ENCODE results near the gene LYRM4. TPM values are rescaled to one million over a fixed set of nuclear protein-coding genes. Genes with fewer than 3 reads are reported as not detected.
A peak's percentile ranks its signal among the peaks of the same experiment; 100 is the strongest.

The LYRM4 gene
- 26.7 TPM for polyA plus RNA-seq
- long read RNA-seq, donor 1, full-length matches to known transcripts: 18 of 18 reads
- long read RNA-seq, donor 1, partial matches to known transcripts: 0 of 18 reads
- long read RNA-seq, donor 1, other reads (novel, unspliced or antisense): 0 of 18 reads
- long read RNA-seq, donor 2, full-length matches to known transcripts: 53 of 53 reads
- long read RNA-seq, donor 2, partial matches to known transcripts: 0 of 53 reads
- long read RNA-seq, donor 2, other reads (novel, unspliced or antisense): 0 of 53 reads
- long read RNA-seq, donor 3, full-length matches to known transcripts: 42 of 42 reads
- long read RNA-seq, donor 3, partial matches to known transcripts: 0 of 42 reads
- long read RNA-seq, donor 3, other reads (novel, unspliced or antisense): 0 of 42 reads
- long read RNA-seq, donor 4, full-length matches to known transcripts: 3 of 3 reads
- long read RNA-seq, donor 4, partial matches to known transcripts: 0 of 3 reads
- long read RNA-seq, donor 4, other reads (novel, unspliced or antisense): 0 of 3 reads
- long read RNA-seq, donor 5, full-length matches to known transcripts: 19 of 19 reads
- long read RNA-seq, donor 5, partial matches to known transcripts: 0 of 19 reads
- long read RNA-seq, donor 5, other reads (novel, unspliced or antisense): 0 of 19 reads
- long read RNA-seq, donor 6, full-length matches to known transcripts: 40 of 40 reads
- long read RNA-seq, donor 6, partial matches to known transcripts: 0 of 40 reads
- long read RNA-seq, donor 6, other reads (novel, unspliced or antisense): 0 of 40 reads
- long read RNA-seq, donor 7, full-length matches to known transcripts: 27 of 27 reads
- long read RNA-seq, donor 7, partial matches to known transcripts: 0 of 27 reads
- long read RNA-seq, donor 7, other reads (novel, unspliced or antisense): 0 of 27 reads
- long read RNA-seq, donor 8, full-length matches to known transcripts: 51 of 51 reads
- long read RNA-seq, donor 8, partial matches to known transcripts: 0 of 51 reads
- long read RNA-seq, donor 8, other reads (novel, unspliced or antisense): 0 of 51 reads
- long read RNA-seq, donor 9, full-length matches to known transcripts: 29 of 29 reads
- long read RNA-seq, donor 9, partial matches to known transcripts: 0 of 29 reads
- long read RNA-seq, donor 9, other reads (novel, unspliced or antisense): 0 of 29 reads
- long read RNA-seq, donor 10, full-length matches to known transcripts: 40 of 40 reads
- long read RNA-seq, donor 10, partial matches to known transcripts: 0 of 40 reads
- long read RNA-seq, donor 10, other reads (novel, unspliced or antisense): 0 of 40 reads
- long read RNA-seq, donor 11, full-length matches to known transcripts: 27 of 33 reads
- long read RNA-seq, donor 11, partial matches to known transcripts: 6 of 33 reads
- long read RNA-seq, donor 11, other reads (novel, unspliced or antisense): 0 of 33 reads

- no peaks in the 10 kb centered on the region for H3K36me3 ChIP-seq (ENCODE audit: control insufficient read depth, insufficient read depth, low read length)
- WGBS (ENCODE audit: insufficient coverage, low lambda C conversion rate): no CpG with 5 or more reads among the region's 85 CpGs
- peak within 1 kb of the TSS; percentile 98 for H3K27ac ChIP-seq (ENCODE audit: low read length)
- H3K9me3 ChIP-seq (ENCODE audit: control insufficient read depth, low read depth, low read length): no peaks in the 10 kb centered on the region
- peak within 1 kb of the TSS; percentile 79 for H3K4me3 ChIP-seq (ENCODE audit: low read length)
- H3K4me1 ChIP-seq (ENCODE audit: control insufficient read depth, insufficient read depth, low read length): peaks cover 4% of the 10 kb centered on the region
- no peaks in the 10 kb centered on the region for H3K27me3 ChIP-seq (ENCODE audit: control insufficient read depth, insufficient read depth, low read length)
- peak; percentile 83 to 97 for DNase-seq
These were observed at the start of gene LYRM4, which contains the start of gene FARS2 for GRCh38 chr6:5260661-5261544. Gene LYRM4 (minus strand): TSS chr6:5260950. CDS start chr6:5260733, 217 bp downstream. Gene FARS2 (plus strand): TSS chr6:5261513.

GRCh38 chr6:5308066-5308465 lies 47.3 kb upstream of the LYRM4 start:
- no peak for DNase-seq
- WGBS (ENCODE audit: insufficient coverage, low lambda C conversion rate): no CpG with 5 or more reads among the region's 4 CpGs
- peaks cover 12% of the 10 kb centered on the region for H3K4me1 ChIP-seq (ENCODE audit: control insufficient read depth, insufficient read depth, low read length)
- H3K27ac ChIP-seq (ENCODE audit: low read length): no peak overlapping the region
- H3K9me3 ChIP-seq (ENCODE audit: control insufficient read depth, low read depth, low read length): no peaks in the 10 kb centered on the region
- H3K27me3 ChIP-seq (ENCODE audit: control insufficient read depth, insufficient read depth, low read length): no peaks in the 10 kb centered on the region
- H3K4me3 ChIP-seq (ENCODE audit: low read length): no peak overlapping the region
- no peaks in the 10 kb centered on the region for H3K36me3 ChIP-seq (ENCODE audit: control insufficient read depth, insufficient read depth, low read length)

- no peak overlapping the region for H3K4me3 ChIP-seq (ENCODE audit: low read length)
- peaks cover 12% of the 10 kb centered on the region for H3K4me1 ChIP-seq (ENCODE audit: control insufficient read depth, insufficient read depth, low read length)
- H3K27ac ChIP-seq (ENCODE audit: low read length): peak overlapping the region; percentile 29
- no peak for DNase-seq
- no peaks in the 10 kb centered on the region for H3K36me3 ChIP-seq (ENCODE audit: control insufficient read depth, insufficient read depth, low read length)
- H3K9me3 ChIP-seq (ENCODE audit: control insufficient read depth, low read depth, low read length): no peaks in the 10 kb centered on the region
- H3K27me3 ChIP-seq (ENCODE audit: control insufficient read depth, insufficient read depth, low read length): no peaks in the 10 kb centered on the region
These were observed 46.3 kb upstream of the LYRM4 start for GRCh38 chr6:5307058-5307457.

- Histone ChIP-seq H3K4me3 (ENCODE audit: low read length) (no peak overlapping the region), H3K27me3 (ENCODE audit: control insufficient read depth, insufficient read depth, low read length) (no peaks in the 10 kb centered on the region), H3K4me1 (ENCODE audit: control insufficient read depth, insufficient read depth, low read length) (peaks cover 12% of the 10 kb centered on the region), H3K9me3 (ENCODE audit: control insufficient read depth, low read depth, low read length) (no peaks in the 10 kb centered on the region), H3K36me3 (ENCODE audit: control insufficient read depth, insufficient read depth, low read length) (no peaks in the 10 kb centered on the region), H3K27ac (ENCODE audit: low read length) (peak overlapping the region; percentile 29)
- peak in 1 of 2 donors; percentile 61 for DNase-seq
- WGBS (ENCODE audit: insufficient coverage, low lambda C conversion rate): 50% methylated on average over 1 of the region's 5 CpGs
These were observed 45.3 kb upstream of the LYRM4 start for GRCh38 chr6:5305968-5306626.

- no peak overlapping the region for H3K4me3 ChIP-seq (ENCODE audit: low read length)
- no peak overlapping the region for H3K27ac ChIP-seq (ENCODE audit: low read length)
- peaks cover 12% of the 10 kb centered on the region for H3K4me1 ChIP-seq (ENCODE audit: control insufficient read depth, insufficient read depth, low read length)
- H3K9me3 ChIP-seq (ENCODE audit: control insufficient read depth, low read depth, low read length): no peaks in the 10 kb centered on the region
- no CpG with 5 or more reads among the region's 8 CpGs for WGBS (ENCODE audit: insufficient coverage, low lambda C conversion rate)
- no peaks in the 10 kb centered on the region for H3K36me3 ChIP-seq (ENCODE audit: control insufficient read depth, insufficient read depth, low read length)
- no peak for DNase-seq
- no peaks in the 10 kb centered on the region for H3K27me3 ChIP-seq (ENCODE audit: control insufficient read depth, insufficient read depth, low read length)
These were observed 42.9 kb upstream of the LYRM4 start for GRCh38 chr6:5303682-5304081.

- peaks cover 12% of the 10 kb centered on the region for H3K4me1 ChIP-seq (ENCODE audit: control insufficient read depth, insufficient read depth, low read length)
- DNase-seq: peak; percentile 67
- H3K27ac ChIP-seq (ENCODE audit: low read length): no peak overlapping the region
- H3K9me3 ChIP-seq (ENCODE audit: control insufficient read depth, low read depth, low read length): no peaks in the 10 kb centered on the region
- no peaks in the 10 kb centered on the region for H3K36me3 ChIP-seq (ENCODE audit: control insufficient read depth, insufficient read depth, low read length)
- H3K27me3 ChIP-seq (ENCODE audit: control insufficient read depth, insufficient read depth, low read length): no peaks in the 10 kb centered on the region
- WGBS (ENCODE audit: insufficient coverage, low lambda C conversion rate): no CpG with 5 or more reads among the region's 10 CpGs
- no peak overlapping the region for H3K4me3 ChIP-seq (ENCODE audit: low read length)
These were observed 42.4 kb upstream of the LYRM4 start for GRCh38 chr6:5302995-5303622.

- Histone ChIP-seq H3K4me1 (ENCODE audit: control insufficient read depth, insufficient read depth, low read length) (peaks cover 12% of the 10 kb centered on the region), H3K36me3 (ENCODE audit: control insufficient read depth, insufficient read depth, low read length) (no peaks in the 10 kb centered on the region), H3K27me3 (ENCODE audit: control insufficient read depth, insufficient read depth, low read length) (no peaks in the 10 kb centered on the region), H3K27ac (ENCODE audit: low read length) (no peak overlapping the region), H3K4me3 (ENCODE audit: low read length) (no peak overlapping the region), H3K9me3 (ENCODE audit: control insufficient read depth, low read depth, low read length) (no peaks in the 10 kb centered on the region)
- DNase-seq: no peak
- WGBS (ENCODE audit: insufficient coverage, low lambda C conversion rate): 82% methylated on average over 2 of the region's 10 CpGs
These were observed 41.6 kb upstream of the LYRM4 start for GRCh38 chr6:5302220-5302946.

- no peak for DNase-seq
- Histone ChIP-seq H3K27ac (ENCODE audit: low read length) (no peak overlapping the region), H3K36me3 (ENCODE audit: control insufficient read depth, insufficient read depth, low read length) (no peaks in the 10 kb centered on the region), H3K4me1 (ENCODE audit: control insufficient read depth, insufficient read depth, low read length) (no peaks in the 10 kb centered on the region), H3K9me3 (ENCODE audit: control insufficient read depth, low read depth, low read length) (no peaks in the 10 kb centered on the region), H3K4me3 (ENCODE audit: low read length) (no peak overlapping the region), H3K27me3 (ENCODE audit: control insufficient read depth, insufficient read depth, low read length) (no peaks in the 10 kb centered on the region)
- WGBS (ENCODE audit: insufficient coverage, low lambda C conversion rate): no CpG with 5 or more reads among the region's 1 CpG
These were observed 39.5 kb upstream of the LYRM4 start for GRCh38 chr6:5300206-5300764.

Data from large intestine (tissue), 12 donors.